ENCODE results near the gene CARD8.

CARD8 gene

DNA sequence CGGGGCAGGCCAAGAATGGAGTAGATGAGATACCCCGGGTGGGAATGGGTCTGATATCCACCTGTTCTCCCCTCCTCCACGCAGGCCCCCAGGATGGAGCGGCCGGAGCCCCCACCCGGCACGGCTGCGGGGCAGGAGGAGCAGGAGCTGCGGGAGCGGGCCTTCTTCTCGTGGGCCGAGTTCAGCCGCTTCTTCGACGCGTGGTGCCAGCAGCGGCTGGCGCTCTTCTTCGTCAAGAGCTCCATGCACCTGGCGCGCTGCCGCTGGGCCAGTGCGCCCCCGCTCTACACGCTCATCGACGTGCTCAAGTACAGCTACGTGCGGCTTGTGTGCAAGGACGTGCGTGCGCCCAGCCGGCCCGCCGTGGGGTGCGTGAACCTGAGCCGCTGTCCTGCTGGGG, 84.0 kb downstream of the CARD8 start:
- no peak for DNase-seq (ENCODE audit: low read depth in 3 of 3)

DNA sequence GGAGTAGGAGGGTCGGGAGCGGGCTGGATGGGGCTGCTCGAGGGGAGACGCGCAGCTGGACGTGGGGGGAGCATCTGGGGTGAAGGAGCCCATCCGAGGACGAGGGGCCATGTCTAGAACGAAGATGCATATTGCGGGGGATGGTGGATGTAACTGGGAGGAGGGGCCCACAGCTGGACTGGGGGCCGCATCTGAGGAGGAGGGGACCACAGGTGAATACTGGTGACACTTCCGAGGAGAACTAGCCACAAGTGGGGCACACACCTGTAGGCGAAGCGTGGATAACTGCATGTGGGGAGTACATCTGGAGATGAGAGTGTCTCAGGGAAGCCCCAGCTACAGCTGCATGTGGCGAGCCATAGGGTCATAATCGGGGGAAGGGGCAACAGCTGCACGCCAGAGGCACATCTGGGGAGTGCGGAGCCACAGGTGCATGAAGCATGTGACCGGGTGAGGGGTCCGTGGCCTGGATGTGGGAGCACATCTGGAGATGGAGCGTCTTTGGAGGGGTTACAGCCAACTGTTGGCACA, 84.8 kb downstream of the CARD8 start:
- DNase-seq (ENCODE audit: low read depth in 3 of 3) = no peak

- peak; percentile 80 to 89 (median 82) for DNase-seq (ENCODE audit: low read depth in 3 of 3)
Observed at GRCh38 chr19:48169939-48170803, 85.5 kb downstream of the CARD8 start, which contains the start of the genes LIG1 and ZSWIM9. LIG1 (minus strand) TSS chr19:48170344; CDS start chr19:48165566, 4,778 bp downstream. ZSWIM9 (plus strand) TSS chr19:48170680; CDS start chr19:48171803, 1,123 bp downstream.

DNA sequence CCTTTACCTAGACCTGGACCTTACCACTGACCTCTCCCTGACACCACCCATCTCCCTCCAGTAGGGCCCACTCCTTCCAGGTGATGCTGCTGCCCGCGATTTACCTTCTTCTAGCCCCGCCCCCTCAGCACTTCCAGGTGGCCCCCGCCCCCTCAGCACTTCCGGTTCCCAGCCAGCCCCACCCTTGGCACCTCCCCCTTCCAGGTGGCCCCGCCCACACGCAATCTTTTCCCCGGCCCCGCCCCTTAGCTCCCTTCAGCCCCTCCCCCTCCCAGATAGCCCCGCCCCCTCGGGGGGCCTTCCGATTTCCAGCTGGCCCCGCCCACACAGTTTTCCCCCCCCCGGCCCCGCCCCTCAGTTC, 86.2 kb downstream of the CARD8 start:
- peak; percentile 80 to 86 (median 86) for DNase-seq (ENCODE audit: low read depth in 3 of 3)

DNA sequence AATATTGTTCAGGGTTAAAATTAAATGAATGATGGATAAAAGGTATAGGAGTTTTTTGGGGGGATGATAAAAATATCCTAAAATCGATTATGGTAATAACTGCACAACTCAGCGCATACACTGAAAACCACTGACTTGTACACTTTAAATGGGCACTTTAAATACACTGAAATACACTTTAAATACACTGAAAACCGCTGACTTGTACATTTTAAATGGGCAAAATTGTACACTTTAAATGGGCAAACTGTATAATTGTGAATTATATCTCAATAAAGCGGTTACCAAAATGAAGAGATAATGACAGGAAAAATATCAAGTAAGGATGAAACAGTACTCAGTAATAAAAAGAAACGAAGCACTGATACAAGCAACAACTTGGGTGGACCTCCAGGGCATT, 87.0 kb downstream of the CARD8 start:
- no peak for DNase-seq (ENCODE audit: low read depth in 3 of 3)

GRCh38 chr19:48158210-48158790, 97.4 kb downstream of the CARD8 start:
- no peak for DNase-seq (ENCODE audit: low read depth in 3 of 3)

All from stimulated activated CD4-positive, alpha-beta T cell treated with anti-CD3 and anti-CD28 coated beads, TNF-alpha, amount 100 ng/mL, for 24 hours (primary cell).